ENCODE measurements around the gene IDH1.
A peak's percentile ranks its signal among the peaks of the same experiment; 100 is the strongest.
"Not testable (repeated sequence)": the region's sequence is repeated elsewhere in the genome, so short reads cannot be mapped to it uniquely, and the experiment has no call there.

The IDH1 gene

DNA sequence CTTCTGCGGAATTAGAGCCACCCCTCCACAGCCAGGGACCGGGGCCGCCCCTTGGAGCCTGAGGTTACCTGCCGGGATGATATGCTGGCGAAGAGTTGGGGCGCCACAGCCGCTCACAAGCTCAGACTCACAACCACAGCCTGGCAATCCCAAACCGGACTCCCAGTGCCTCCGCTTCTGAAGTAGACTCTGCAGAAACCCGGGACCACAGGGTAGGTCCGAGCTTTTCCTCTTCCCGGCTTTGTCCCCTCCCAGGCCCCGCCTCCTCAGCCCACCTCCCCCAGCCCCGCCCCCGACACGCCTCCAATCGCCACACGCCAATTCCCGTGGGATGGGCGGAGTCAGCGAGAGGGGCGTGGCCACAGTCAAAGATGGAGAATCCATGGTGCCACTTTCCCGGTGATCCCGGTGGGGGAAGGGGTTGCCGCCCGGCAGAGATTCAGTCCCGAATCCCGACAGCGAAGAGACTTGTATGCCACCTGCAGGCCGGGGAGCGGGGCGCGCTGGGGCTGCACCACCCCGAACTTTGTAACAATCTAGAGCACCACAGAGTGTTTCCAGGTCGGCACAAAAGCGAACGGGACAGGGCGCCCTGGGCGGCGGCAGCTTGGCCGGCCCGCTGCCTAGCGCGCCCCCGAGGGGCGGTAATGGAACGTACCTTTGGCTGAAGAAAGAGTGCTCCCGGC is at the start of gene IDH1:
Gene IDH1 (minus strand): TSS at position 201 of the 686 bp plus-strand sequence. CDS start 3,520 bp downstream, outside the sequence.
- DNase-seq (ENCODE audit: low spot score), result peak; percentile 91

DNA sequence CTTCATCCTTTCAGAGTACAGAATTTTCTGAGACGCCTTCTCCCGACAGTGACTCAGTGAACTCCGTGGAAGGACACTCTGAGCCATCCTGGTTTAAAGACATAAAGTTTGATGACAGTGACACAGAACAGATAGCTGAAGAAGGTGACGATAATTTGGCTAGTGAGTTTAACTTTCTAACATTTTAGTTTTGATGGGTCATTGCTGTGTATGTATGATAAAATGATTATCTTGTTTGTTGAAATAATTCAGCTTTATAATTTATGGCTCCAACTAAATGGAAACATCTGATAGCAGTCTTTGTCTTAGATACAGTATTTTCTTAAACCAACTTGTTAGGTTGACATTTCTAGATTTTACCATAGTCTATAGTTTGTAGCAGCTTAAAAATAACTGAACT is 49.3 kb upstream of the IDH1 start:
- no peak for DNase-seq (ENCODE audit: low spot score)

DNA sequence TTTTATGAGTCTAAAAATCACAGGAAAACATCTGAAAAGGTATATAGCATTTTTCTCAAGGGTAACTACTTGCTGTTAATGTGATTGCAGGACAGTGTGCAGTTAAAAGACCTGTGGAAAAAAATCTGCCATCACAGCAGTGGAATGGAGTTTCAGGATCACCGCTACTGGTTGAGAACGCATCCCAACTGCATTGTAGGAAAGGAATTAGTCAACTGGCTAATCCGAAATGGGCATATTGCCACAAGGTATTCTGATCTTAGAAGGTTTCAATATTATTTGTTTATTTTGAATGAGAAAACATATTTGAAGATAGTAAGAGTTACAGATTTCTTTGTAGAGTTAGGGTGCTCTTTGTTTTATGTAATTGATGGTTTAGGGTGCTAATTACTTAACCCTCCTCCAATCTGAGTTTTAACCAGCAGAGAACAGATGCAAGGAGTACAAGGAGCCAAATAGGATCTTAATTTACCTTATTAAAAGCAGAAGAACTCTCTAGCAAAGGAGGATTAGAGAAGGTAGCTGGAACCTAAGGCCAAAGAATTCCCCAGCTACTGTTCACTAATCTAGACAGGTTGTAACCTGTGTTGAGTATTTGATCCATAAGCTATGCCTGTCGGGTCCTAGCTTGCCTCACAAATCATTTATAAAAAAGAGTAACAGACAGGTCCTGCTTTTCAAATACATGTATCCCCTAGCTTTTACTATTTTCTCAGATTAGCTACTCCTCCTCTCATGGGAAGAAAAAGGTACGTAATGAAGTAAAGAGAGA is 46.2 kb upstream of the IDH1 start:
- DNase-seq (ENCODE audit: low spot score), result no peak

DNA sequence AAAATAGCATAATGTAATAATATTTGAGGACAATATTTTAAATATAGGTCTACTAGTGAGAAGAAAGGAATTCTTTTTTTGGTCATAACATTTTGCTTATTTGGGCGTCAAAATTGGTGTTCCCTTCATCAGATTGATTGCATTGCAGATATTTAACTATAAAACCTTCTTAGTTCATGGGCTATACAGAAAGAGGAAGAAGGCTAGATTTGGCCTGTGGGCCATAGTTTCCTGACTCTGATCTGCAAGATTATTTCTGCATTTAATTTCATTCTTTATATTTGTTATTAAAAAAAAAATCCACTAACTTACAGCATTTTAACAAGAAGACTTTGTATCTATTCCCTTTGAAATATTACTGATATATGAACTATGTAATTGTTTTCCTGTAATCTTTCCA is 43.1 kb upstream of the IDH1 start:
- no peak for DNase-seq (ENCODE audit: low spot score)

DNA sequence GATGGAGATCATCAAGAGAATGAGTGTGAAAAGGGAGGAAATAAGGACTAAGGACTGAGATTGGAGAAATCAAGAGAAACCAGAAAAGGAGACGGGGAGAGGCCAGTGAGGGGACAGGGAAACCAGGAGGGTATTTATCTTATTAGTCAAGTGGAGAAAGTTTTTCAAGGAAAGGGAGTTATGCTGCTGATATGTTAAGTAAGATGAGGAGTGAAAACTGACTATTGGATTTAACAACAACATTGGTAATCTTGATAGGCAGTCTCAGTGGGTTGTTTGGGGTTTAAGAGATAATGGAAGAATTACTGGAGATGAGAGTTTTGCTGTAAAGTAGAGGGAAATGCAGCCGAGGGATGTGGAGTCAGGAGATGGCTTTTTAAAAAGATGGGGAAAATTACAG is 41.7 kb upstream of the IDH1 start:
- no peak for DNase-seq (ENCODE audit: low spot score)

DNA sequence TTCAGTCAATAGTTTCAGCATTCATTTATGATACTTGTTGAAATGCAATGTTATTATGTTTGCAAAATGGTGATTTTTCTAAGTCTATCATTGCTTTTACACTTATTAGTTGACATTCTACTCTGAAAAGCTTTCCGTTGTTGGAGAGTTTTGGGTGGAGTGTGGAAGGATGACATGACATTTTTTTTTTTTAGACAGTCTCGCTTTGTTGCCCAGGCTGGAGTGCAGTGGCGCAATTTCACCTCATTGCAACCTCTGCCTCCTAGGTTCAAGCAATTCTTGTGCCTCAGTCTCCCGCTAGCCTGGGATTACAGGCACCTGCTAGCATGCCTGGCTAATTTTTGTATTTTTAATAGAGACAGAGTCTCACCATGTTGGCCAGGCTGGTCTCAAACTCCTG is 41.0 kb upstream of the IDH1 start:
- no peak for DNase-seq (ENCODE audit: low spot score)

DNA sequence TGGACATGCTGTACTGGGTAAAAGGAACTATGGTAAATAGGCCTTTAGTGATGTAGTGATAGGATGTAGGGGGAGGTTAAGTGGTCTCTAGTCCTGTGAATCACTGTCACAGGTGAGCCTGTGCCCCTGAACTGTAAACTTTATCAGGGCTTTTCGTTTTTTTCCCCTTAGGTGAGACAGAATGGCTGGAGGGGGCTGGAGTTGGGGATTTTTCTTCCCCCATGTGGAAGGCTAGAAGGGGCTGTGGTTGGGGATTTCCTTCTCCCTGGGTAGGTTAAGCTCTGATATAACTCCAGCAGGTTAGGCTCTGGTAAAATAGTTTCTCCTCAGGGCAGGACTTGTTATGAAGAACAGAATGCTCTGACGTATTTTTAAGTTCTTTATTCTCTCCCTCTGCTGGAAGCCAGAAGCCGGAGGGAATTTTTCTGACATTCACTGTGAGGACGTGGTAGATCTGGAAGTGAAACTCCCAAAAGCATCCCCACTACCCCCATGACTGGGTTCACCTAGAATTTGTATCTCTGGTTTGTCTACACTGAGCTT is 39.7 kb upstream of the IDH1 start:
- no peak for DNase-seq (ENCODE audit: low spot score)

DNA sequence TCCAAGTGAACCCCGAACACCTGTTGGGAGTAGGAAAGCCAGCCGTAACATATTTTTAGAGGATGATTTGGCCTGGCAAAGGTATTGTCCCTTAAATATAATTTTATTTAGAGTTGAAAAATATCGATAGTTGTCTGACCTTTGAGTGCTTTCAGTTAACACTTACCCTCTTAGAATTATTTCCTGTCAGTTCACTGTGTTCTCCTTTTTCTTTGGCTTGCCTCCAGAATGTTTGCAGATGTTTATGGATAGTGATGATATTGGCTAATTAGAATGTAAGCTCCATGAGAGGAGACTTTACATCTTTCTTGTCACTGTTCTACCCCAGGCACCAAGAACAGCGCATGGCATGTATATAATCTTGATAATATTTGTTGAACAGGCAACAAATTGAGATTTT is 31.0 kb upstream of the IDH1 start:
- DNase-seq (ENCODE audit: low spot score), result no peak

DNA sequence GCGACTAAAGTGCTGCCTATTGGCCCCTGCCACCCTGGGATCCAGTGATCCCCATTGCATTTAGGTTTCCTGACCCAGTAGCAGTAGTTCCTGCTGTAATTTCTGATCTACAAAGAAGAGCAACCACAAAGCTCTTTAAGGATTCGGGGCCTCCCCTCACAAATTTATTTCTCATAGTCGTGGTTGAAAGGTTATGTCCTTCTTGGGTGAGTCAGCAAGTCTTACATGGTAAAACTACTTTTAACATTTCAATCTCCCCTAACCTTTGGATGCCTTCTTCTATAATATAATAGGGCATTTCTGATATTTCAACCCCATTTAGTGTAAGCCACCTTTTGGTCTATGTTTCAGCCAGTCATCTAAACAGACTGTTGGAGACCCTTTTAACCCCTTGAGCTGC is 26.1 kb upstream of the IDH1 start:
- no peak for DNase-seq (ENCODE audit: low spot score)

DNA sequence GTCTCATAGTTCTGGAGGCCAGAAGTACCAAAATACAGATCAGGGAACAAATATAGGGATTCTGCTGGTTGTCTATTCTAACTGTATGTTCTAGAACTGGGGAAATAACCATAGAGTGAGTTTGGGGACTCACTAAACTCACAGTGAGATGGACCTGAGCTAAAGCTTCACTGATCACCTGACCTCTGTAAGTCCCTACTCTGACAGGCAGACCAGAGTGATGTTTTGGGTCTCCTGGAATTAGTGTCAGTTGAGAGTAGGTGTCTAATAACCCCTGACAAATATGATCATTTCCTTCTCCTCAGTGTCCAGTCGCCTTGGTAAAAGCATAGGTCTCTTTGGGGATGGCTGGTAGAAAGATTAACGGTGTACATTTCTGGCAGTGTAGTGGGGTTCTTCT is 25.4 kb upstream of the IDH1 start:
- DNase-seq (ENCODE audit: low spot score), result no peak

DNA sequence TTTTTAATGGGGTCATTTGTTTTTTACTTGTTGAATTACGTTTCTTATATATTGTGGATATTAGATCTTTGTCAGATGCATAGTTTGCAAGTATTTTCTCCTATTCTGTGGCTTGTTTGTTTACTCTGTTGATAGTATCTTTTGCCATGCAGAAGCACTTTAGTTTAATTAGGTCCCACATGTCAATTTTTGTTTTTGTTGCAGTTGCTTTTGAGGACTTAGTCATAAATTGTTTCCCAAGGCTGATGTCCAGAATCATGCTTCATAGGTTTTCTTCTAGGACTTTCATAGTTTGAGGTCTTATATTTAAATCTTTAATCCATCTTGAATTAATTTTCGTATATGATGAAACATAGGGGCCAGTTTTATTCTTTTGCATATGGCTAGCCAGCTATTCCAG is 24.4 kb upstream of the IDH1 start:
- DNase-seq (ENCODE audit: low spot score), result no peak

DNA sequence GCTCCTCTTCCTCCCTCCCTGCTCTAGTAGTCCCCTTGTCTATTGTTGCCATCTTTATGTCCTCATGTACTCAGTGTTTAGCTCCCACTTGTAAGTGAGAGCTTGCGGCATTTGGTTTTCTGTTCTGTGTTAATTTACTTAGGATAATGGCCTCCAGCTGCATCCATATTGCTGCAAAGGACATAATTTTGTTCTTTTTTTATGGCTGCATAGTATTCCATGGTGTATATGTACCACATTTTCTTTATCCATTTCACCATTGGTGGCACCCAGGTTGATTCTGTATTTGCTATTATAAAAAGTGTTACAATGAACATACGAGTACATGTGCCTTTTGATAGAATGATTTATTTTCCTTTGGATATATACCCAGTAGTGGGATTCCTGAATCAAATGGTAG is 23.7 kb upstream of the IDH1 start:
- DNase-seq (ENCODE audit: low spot score), result no peak

DNA sequence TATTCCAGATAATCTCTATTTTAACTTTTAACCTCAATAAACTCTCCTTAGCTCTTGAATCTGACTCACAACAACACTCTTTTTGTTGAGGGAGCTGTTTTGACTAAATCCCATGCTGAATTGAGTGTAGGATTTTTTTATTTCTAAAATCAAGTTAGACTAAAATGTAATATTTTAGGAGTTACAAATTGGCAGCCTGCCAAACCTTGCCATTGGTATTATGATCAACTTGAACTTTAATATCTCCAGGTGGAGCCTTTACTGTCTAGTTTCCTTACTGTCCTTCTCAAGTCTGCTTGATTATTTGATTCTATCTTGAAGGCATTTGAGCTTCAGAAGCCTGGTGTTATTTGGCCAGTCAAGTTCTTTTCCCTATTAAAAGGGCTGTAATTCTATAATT is 19.9 kb upstream of the IDH1 start:
- no peak for DNase-seq (ENCODE audit: low spot score)

DNA sequence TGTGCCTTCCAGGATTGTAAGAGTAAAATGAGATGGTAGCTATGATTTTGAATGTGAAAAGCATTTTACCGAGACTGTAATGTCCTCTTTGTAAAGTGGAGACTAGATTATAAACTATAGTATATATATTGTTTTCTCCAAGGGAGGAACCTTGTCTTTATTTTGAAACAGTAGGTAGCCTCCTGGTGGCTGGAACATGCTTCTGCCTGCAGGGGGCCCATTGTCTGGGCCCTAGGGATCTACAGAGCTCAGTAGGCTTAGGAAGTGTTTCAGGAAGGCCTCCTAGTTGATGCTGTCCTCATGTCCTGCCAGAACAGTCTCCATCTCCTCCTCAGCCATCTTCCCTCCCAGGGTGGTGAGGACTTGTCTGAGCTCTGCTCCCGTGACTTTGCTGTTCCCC is 14.2 kb upstream of the IDH1 start:
- DNase-seq (ENCODE audit: low spot score), result no peak

DNA sequence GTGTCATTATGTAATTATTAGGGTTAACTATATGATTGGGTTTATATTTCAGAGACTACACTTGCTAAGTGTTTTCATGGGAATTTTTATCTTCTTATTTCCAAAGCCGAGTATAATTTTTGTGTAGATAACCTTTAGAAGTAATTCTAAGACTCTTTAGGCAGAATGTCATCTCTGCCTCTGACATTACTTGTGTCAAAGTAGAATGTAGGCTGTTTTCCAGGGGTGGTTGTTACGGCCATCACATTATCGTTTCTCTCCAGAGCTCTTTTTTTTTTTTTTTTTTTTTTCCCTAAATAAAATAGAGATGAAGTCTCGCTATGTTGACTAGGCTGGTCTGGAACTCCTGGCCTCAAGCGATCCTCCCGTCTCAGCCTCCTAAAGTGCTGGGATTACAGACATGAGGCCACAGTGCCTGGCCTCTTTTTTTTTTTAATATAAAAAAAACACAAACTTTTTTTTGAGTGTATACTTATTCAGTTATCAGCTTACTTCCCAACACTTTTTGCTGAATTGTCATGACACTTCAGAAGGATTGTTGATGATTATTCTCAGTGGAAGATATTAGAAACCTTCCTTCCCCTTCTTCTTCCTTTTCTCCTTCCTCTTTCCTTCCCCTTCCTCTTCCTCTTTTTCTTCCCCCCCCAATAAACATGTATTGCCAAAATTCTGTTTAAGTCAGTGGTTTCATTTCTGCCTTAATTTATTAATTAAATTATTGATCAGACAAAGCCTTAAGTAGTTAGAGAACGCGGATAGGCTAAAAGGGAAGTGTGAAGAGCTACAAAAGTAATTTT is 13.5 kb upstream of the IDH1 start:
- no peak for DNase-seq (ENCODE audit: low spot score)

DNA sequence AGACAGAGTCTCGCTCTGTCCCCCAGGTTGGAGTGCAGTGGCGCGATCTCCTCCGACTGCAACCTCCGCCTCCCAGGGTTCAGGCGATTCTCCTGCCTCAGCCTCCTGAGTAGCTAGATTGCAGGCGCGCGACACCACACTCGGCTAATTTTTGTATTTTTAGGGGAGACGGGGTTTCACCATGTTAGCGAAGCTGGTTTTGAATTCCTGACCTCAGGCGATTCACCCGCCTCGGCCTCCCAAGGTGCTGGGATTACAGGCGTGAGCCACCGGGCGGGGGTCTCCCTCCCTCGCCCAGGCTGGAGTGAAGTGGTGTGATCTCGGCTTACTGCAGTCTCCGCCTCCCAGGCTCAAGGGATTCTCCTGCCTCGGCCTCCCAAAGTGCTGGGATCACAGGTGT is 12.7 kb upstream of the IDH1 start:
- DNase-seq (ENCODE audit: low spot score), result not testable (repeated sequence)

DNA sequence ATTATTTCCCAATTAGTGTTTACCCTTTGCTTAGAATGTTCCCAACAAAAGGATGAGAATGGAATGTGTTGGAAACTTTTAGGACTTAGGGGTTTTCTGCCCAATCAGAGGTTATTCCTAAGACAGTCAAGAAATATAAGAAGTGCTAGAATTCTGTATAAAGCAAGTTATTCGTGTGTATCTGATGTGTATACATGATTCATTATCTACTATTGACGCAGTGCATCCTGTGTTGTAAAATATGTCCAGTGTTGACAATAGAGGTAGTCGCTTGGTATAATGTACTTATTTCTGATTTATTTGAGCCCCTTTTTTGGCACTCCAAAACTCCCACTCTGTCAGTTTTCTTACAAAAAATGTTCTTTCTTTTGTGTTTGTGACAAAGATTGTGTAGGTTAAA is 12.1 kb upstream of the IDH1 start:
- DNase-seq (ENCODE audit: low spot score), result no peak

DNA sequence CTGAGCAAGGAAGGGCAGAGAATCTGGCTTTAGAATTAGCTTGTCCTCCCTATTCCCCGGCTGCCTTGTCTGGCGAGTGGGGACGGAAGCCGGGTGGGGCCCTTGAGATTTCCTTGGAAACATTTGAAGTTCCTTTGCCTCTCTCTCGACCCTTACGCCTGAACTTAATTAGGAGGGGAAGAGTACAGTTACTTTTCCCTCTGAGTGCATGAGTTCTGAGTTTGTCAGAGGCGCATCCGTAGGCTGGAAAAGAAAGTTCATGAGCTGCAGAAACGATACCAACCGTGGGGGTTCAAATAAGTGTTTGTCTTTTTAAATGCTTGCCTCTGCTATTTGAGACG is 11.7 kb upstream of the IDH1 start:
- no peak for DNase-seq (ENCODE audit: low spot score)

DNA sequence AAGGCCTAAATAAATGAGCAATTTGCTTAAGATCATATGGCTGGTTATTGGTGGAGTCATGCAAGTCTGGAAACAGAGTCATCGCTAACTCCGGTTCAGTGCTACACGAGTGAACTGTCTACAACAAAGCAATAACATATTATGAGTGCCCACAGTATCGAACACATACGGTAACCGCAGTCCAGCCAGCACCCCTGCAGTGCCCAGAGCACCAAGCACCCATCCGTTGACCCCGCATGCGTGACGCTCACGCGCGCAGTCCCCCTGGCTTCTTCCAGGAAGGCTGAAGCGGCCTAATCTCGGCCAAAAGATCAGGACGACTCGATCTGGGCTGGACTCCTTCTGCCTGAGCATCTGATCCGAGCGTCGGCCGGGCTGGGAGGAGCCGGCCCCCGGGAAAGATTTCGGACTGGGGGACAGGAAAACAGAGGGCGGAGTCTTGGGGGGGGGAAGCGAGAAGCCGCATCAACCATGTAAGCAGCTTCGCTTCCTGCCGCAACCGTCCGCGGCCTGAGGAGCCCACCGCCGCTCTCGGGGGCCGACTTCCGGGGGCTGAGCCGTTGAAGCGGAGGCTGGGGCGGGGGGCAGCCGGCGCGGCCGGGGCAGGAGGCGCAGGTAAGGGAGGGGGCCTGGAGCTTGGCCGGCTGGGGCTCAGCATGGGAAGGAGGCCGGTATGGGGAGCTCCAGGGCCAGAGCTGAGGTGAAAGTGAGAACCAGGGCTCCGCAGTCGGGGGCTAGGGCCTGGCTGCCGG is 11.1 kb upstream of the IDH1 start, which contains the start of gene PIKFYVE:
Gene PIKFYVE (plus strand): TSS at position 455 of the 752 bp plus-strand sequence. CDS start 5,265 bp downstream, outside the sequence.
- DNase-seq (ENCODE audit: low spot score), result peak; percentile 86

DNA sequence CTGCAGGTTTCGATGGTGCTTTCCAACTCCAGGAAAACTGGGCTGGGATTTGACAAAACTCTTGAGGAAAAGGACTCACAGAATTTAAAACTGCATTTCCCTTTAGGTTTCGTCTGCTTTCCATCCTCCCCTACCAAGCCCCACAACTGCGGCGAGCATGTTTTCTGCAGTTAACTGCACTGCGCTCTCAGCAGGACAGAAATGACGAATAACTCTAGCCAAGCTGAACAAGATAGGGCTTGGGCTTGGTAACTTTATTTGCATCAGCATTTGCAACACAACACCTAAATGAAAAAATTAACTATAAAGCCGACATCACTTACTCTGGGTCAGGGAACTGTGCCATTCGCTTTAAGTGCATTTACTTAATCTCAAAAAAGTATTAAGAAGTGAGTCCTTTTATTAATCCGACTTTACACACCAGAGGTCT is 10.5 kb upstream of the IDH1 start:
- DNase-seq (ENCODE audit: low spot score), result peak; percentile 33

DNA sequence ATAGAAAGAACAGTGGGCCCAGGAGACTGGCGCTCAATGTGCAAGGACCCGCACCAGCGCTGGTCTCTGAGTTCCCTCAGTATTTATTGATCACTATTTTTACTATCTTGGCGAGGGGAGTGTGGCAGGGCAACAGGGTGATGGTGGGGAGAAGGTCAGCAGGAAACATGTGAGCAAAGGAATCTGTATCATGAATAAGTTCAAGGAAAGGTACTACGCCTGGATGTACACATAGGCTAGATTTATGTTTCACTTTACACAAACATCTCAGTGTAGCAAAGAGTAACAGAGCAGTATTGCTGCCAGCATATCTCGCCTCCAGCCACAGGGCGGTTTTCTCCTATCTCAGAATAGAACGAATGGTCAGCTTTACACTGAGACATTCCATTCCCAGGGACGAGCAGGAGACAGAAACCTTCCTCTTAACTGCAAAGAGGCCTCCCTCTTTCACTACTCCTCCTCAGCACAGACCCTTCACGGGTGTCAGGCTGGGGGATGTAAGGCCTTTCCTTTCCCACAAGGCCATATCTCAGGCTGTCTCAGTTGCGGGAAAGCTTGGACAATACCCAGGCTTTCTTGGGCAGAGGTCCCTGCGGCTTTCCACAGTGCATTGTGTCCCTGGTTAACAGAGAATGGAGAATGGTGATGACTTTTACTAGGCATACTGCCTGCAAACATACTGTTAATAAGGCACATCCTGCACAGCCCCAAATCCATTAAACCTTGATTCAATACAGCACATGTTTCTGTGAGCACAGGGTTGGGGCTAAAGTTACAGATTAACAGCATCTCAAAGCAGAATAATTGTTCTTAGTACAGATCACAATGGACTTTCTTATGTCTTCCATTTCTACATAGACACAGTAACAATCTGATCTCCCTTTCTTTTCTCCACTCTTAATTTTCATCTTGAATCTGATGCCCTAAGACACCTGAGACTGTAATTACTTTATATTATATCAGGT is 2.3 kb upstream of the IDH1 start:
- not testable (repeated sequence) for DNase-seq (ENCODE audit: low spot score)

Data from CD4-positive, alpha-beta T cell treated with Interleukin-15 for 4 hours (primary cell).